ENCODE results near the gene HSPBAP1.
"Not testable (repeated sequence)": the region's sequence is repeated elsewhere in the genome, so short reads cannot be mapped to it uniquely, and the experiment has no call there.

HSPBAP1 gene

DNA sequence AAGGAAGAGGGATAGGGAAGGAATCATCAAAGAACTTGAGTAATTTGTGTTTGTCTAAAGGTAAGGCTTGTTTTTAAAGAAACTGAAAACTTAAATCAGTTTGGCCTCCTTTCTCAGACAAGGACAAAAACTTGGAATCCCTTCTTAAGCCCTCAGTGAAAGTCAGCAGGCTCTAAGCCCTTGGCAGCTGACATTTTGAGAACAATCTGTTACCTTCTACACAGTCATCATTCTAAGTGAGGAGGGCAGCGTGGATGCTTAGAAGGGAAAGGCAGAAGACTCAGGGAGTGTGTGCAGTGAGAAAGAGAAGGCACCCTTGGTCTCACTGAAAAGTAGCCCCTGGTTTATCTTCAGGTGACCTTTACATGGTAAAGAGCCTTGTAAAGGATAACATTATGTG, 10.8 kb downstream of the HSPBAP1 start:
- DNase-seq: no peak

DNA sequence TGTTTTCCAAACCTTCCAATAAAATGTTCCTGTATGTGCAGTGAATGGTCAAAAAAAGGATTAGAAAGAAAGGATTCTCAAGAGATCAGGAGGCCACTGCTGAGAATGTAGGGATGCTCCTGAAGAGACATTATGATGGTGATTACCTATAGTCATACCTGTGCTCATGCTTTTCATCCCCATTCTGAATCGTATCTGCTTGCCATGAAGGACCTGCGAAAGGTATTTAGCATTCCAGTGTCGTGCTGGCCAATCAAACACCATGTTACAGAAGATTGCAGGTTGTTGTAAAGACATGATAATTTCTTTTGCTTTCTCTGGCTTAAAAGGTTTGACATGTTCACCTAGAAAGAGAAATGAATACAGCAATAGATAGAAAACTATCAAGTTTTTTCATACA, 16.1 kb downstream of the HSPBAP1 start:
- no peak for DNase-seq

DNA sequence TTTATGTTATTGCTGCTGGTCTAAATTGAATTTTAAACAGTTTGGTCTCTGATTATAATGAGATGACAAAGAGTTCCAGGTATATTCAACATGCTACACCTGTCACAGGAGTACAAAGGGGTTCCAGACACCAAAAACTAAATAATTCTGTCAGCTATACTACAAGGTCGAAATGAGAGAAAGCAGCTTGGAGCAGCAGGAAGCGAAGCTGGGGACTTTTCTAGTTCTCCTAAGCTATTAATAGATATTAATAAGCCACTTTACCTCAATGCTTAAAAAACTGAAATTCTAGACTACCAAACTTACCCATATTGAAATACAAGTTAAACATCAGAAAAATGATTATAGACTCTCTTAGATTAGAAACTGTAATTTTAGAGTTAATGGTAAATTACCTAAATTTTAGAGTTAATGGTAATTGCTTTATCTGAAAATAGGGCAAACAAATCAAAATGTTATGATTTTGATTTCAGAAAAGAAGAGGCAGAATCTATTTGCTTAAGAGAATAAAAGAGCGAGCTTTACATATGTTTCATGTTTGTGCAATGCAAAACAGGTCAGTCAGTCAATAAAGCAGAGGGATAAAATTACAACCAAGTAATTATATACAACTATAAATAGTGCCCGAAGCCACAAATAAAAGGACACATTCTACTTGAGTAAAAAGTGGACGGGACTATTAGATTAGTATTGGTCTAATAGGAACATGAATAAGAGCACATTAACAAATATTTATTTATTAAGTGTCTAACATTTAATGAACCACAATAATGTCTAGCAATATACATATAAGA, 16.8 kb downstream of the HSPBAP1 start:
- DNase-seq: no peak

DNA sequence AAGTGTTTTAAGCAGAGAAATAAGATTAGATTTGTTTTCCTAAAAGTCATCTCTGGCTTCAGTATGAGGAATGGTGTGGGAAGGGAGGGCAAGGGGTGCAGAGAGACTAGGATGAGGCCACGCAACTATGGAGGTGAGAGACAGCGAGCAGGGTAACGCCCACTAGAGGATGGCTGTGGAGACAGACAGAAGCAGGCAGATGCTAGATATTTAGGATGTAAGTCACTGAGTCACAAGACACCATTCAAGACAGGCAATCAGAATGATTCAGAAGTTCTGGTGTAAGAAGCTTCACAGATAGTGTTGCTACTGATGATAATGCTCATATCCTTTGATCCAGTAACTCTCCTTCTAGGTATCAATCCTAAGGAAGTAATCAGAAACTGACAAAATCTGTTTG, 19.1 kb downstream of the HSPBAP1 start:
- DNase-seq: no peak

DNA sequence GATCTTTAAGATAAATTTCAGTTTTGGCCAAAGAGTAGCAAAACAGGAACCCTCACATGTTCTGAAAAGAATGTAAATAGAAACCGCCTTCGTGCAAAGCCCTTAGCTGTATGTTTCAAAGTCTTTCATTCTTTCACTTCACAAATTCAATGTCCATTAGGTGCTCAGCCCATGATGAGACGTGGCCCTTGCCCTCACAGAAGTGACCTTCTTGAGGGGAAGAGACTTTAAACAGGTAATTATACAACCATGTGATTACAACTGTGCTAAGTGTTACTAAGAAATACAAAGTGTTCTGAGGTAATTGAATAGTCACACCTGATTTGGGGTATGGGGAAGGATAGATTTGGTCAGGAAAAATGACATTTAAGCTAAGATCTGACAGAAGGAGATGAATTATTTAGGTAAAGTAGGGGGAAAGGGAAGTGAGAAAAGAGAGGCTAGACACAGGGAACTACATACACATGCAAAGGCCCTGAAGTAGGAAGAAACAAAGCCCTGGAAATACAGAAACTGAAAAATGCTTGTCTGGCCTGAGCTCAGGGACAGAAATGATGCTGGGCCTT, 19.6 kb downstream of the HSPBAP1 start:
- no peak for DNase-seq

DNA sequence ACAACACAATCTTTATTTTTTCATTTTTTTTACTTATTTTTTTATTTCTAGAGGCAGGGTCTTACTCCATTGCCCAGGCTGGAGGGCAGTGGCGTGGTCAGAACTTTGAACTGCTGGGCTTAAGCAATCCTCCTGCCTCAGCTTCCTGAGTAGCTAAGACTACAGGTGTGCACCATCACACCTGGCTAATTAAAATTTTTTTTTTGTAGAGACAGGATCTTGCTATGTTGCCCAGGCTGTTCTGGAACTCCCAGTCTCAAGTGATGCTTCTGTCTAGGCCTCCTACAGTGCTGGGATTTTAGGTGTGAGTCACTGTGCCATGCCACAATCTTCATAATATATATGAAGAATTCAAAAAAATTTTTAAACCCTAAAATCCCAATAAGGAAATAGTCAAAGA, 20.8 kb downstream of the HSPBAP1 start:
- no peak for DNase-seq

DNA sequence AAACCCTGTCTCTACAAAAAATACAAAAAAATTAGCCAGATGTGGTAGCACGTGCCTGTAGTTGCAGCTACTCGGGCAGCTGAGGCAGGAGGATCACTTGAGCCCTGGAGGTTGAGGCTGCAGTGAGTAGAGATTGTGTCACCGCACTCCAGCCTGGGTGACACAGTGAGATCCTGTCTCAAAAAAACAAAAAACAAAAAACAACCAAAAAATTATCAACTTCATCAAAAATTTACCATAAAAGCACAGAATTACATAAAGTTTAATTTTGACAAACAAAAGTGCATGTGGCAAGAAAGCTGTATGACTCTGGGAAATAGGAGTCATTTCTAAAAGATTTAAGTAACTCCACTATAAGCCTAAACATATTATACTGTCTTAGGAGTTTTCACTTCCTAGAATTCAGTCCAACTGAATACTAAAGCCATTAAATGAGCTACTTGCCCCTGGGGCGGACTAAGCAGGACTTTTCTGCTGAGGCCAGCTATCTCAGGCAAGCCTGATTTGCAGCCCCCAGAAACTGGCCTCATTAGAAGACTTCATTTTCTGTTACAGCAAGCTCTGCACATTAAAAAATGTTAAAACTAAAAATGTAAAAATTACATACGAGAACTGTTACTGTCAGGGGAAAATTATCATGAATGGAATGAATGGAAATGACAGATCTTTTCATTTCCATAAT, 23.0 kb downstream of the HSPBAP1 start:
- no peak for DNase-seq

DNA sequence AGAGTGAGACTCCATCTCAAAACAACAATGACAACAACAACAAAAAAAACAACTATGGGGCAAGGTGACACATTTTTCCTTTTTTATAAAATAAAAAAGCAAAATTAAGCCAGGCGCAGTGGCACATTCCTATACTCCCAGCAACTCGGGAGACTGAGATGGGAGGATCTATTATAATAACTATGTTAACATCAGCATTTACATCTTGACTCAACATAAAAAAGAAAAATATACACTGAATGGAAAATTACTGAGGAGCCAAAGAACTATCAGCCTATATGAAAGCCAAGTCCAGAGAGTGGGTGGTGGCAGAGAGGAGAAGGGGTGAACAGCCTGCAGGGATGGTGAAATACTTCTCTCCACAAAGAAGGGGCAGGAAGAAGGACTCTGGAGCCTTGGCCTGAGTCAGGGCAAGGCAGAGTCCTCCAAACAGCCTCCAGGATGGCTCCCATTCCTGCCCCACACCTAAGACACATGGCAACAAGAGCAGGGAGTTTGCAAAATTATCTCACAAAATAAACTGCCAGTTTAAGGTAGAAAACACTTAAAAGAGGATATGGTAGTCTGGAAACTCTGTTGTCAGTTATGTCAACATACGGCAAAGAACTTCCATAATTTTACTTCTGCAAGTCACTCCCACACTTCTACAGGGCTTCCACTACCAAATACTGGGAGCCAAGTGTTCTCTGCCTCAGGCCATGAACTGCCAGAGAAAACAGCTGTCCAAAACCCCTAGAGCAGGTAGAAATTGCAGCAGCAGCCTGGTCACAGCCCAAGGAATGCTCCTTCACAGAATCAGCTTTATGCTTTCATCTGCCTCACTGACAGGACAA, 25.9 kb downstream of the HSPBAP1 start:
- DNase-seq: no peak

DNA sequence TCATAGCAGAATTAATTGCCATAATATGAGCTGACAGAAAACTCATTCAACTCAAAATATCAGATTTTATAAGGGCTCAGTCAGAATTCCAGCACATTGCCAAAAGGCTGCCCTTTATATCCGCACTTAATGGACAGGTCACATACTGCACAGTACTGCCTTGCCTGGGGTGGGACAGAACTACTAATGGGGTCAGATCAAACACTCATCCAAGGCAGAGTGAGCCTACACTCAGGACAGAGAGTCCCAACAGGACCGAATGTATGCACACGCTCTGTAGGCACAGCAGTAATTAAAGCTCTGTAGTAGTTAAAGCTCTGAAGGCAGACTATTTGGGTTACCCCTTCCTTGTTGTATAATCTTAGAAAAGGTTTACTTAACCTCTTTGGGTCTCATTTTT, 27.2 kb downstream of the HSPBAP1 start:
- no peak for DNase-seq

DNA sequence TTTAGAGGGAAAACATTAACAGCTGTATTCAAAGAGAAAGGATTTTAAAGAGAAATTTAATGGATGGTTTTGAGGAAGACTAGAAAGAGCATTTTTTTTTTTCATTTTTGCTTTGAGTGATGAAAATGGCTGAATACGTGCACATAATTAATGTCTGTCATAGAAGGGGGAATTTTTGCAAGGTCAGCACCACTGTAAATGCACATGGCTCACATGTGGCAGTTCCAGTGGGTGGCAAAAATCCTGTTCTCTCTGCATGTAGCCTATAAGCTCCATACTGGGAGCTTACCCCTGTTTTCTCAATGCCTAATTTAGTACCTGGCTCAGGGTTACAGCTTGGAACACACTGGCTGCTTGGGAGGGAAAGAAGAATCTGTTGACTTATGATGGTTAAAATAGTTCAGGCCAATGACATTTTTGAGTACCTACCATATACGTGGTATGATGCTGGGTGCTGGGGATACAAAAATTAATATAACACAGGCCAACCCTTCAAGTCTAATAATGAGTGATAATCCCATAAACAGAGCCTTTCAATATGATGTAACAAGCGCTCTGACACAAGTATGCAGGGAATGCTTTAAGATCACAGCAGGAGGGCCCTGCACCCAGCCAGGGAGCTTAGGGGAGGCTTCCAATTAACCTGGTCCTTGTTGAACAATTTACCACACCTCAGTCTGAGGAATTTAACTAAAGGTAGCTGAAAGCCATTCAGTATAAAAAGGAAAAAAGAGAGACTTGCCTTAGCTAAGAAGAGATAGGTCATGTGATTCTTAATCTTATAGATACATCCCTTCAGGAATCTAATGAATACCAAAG, 33.0 kb downstream of the HSPBAP1 start:
- no peak for DNase-seq

DNA sequence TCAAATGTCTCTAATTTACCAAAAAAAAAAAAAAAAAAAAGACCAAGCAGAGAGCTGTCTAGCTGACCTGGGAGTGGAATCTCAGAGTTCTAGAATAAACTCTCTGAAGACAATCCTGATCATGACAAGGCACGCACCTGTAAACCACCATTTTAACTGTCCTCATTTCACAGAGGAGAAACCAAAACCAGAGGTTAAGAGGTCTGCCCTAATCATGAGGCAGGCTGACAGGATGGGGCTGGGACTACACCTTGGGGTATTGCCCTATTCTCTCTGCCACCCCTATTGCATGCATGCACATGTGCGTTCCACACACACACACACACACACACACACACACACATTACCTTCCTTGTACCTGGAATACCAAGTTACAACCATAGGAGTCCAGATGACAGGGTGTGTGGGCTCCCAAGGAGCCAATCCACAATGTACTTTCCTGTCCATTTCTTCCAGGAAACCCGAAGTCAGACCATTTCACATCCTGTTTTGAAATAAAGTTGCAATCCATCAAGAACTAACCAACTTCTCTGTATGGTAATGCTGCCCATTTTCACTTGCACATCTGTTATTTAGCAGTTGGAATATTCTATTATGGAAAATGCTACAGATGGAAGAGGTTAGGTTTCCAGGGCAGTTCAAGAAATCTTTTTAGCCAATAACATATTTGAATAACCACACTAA, 34.6 kb downstream of the HSPBAP1 start:
- no peak for DNase-seq

DNA sequence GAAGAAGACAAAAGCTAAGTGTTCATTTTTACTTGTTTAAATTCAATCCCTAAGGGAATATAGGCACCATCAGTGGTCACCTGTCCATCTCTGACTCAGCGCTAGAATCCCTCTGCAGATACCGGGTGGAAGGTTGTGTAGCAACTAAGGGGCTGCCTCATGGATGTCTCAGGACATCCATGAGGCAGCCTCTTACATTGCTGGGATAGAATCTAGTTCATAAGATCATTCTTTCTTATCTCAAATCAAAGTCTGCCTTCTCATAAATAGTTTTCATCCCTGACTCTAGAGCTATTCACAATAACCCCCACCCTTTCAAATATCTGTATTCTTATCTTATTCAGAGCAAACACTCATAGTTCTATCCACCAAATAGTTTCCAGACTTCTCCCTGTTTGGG, 38.1 kb downstream of the HSPBAP1 start:
- no peak for DNase-seq

DNA sequence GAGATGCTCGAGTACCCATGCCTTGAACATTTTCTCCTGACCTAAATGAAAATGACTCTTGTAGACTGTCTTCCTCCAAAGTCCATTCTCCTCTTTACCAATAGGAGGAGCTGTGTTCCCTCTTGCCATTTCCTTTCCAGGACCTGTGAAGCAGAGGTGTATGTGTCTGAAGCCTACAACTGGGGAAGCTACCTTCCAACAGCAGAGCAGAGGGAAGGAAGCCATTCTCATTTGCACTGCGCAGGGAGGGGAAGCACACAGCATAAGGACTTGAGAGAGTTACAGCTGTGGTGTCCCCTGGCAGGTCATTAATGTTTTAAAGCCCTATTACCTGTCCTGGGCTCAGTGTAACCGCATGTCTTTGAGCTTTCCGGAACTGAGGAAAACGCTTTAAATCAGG, 38.7 kb downstream of the HSPBAP1 start:
- peak; percentile 55 for DNase-seq

DNA sequence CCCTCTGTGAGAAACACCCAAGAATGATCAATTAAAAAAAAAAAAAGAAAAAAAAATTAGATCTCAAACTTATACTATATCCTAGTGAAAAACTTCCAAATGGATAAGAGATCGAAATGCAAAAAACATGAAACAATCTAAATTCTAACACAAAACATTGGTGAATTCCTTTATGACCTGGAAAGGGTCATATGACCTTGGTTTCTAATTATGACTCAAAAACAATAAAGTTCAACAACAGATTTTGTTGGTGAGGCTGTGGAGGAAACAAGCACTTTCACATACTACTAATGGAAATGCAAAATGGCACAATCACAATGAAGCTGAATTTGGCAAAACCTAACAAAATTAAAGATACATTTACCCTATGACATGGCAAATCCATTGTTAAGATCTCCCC, 45.3 kb downstream of the HSPBAP1 start:
- DNase-seq: no peak

DNA sequence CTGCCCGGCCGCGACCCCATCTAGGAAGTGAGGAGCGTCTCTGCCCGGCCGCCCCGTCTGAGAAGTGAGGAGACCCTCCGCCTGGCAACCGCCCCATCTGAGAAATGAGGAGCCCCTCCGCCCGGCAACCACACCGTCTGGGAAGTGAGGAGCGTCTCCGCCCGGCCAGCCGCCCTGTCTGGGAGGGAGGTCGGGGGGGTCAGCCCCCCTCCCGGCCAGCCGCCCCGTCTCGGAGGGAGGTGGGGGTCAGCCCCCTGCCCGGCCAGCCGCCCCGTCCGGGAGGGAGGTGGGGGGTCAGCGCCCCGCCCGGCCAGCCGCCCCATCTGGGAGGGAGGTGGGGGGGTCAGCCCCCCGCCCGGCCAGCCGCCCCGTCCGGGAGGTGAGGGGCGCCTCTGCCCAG, 46.3 kb downstream of the HSPBAP1 start:
- not testable (repeated sequence) for DNase-seq

DNA sequence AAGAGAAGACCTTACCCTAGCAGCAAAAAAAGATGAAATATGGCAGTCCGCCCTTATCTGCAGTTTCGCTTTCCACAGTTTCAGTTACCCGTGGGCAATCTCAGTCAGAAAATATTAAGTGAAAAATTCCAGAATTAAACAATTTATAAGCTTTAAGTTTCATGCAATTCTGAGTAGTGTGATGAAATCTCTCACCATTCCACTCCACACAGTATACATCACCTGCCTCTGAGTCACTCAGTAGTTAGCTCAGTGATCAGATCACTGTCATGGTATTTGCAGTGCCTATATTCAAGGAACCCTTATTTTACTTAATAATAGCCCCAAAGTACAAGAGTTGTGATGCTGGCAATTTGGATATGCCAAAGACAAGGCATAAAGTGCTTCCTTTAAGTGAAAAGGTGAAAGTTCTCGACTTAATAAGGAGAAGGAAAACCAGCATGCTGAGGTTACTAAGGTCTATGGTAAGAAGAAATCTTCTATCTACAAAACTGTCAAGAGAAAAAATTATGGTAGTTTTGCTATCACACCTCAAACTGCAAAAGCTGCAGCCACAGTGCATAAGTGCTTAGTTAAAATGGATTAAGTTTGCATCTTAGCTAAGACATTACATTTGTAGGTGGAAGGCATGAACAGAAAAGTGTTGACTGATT, 48.1 kb downstream of the HSPBAP1 start:
- no peak for DNase-seq

DNA sequence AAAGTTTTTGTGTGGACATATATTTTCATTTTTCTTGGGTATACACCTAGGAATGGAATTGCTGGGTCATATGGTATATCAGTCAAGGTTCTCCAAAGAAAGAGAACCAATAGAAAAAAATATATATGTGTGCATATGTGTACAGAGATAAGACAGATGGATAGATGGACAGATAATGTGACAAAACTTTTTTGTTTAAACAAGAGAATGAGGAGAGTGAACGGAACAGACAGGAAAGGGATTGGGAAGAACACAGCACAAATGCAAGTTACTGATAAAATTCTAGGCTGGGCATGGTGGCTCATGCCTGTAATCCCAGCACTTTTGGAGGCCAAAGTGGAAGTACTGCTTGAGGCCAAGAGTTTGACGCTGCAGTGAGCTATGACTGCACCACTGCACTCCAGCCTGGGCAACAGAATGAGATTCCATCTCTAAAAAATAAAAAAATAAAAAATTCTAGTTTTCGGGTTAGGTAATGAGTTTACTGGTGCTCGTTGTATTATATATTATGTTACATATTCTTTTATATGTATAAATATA, 50.0 kb downstream of the HSPBAP1 start:
- DNase-seq: no peak

DNA sequence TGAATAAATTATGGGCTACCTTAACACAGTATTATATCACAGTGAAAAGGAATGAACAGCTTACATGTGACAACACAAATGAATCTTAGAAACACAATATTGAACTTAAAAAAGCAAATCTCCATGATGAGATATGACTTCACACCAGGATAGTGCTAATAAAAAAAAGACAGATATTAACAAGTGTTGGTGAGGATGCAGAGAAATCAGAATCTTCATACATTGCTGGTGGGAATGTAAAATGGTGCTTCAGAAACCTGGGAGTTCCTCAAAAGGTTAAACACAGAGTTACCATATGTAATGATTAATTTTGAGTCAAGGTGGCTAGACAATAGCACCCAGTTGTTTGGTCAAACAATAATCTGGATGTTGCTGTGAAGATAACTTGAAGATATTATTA, 51.4 kb downstream of the HSPBAP1 start:
- DNase-seq: no peak

DNA sequence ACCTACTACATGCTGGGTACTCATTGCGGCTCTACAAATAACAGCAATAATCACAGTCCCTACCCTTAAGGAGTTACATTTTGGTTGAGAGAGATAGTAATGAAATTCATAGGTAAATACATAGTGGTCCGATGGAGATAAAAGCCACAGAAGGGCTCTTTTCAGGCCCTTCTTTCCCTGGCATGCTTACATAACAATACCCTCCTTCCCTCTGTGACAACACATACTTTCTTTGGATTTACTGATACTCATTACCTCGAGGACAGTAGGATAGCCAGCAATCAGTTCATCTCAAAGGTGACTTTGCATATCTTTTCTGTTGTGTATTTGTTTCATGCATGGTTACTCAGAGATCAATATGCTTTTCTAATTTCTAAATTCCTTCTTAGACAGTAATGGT, 54.5 kb downstream of the HSPBAP1 start:
- no peak for DNase-seq

DNA sequence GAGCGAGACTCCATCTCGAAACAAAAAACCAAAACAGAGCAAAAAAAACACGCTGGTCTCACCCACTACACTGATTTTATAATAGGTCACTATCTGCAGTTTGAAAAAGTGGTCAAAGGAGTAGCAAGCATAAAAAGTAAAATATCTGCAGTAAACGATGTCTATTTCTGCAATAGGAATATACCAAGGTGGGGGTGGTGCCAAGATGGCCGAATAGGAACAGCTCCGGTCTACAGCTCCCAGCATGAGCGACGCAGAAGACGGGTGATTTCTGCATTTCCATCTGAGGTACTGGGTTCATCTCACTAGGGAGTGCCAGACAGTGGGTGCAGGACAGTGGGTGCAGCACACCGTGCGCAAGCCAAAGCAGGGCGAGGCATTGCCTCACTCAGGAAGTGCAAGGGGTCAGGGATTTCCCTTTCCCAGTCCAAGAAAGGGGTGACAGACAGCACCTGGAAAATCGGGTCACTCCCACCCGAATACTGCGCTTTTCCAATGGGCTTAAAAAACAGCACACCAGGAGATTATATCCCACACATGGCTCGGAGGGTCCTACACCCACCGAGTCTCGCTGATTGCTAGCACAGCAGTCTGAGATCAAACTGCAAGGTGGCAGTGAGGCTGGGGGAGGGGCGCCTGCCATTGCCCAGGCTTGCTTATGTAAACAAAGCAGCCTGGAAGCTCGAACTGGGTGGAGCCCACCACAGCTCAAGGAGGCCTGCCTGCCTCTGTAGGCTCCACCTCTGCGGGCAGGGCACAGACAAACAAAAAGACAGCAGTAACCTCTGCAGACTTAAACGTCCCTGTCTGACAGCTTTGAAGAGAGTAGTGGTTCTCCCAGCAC, 60.7 kb downstream of the HSPBAP1 start:
- not testable (repeated sequence) for DNase-seq

Measured in CD4-positive, alpha-beta T cell treated with Interleukin-4 for 4 hours (primary cell).